Measurements from ENCODE around the gene GALNT16. TPM values are rescaled to one million over a fixed set of nuclear protein-coding genes. Genes with fewer than 3 reads are reported as not detected.

The GALNT16 gene
- polyA plus RNA-seq, 1 experiment = 1.3 TPM

DNA sequence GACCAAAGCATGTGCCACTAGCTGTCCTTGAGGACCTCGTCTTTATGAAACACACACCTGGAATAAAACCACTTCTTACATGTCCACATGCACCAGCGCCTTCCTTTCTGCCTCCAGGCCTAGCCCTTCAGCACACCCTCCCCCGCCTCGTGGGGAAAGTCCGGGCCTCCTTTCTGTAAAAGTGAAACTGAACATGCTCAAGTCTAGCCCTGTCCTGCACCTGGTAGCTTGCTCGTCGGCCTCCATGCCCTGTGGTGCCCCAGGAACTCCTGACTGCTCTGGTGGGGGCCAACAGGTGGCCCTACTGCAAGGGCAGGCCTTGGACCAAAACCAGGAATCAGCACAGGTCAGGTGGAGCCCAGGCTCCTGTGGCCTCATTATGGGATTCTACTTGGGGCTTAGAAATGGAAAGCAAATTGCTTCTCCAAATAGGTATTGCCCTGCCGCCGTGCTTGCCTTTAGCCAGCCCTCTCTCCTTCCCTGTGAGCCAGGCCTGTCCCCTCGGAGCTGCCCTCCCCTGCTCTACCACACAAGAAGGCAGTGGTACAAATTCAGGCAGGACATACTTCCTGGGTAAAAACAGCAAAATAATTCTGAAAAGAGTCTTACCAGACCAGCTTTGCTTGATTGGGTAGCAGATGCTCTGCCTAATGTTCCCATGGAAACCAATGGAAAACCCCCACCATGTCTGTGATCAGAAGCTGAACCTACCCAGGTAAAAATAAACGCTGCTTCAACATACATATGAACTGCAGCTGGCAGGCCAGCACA lies 94.6 kb downstream of the GALNT16 start:
- TF ChIP-seq, protein P1, sequence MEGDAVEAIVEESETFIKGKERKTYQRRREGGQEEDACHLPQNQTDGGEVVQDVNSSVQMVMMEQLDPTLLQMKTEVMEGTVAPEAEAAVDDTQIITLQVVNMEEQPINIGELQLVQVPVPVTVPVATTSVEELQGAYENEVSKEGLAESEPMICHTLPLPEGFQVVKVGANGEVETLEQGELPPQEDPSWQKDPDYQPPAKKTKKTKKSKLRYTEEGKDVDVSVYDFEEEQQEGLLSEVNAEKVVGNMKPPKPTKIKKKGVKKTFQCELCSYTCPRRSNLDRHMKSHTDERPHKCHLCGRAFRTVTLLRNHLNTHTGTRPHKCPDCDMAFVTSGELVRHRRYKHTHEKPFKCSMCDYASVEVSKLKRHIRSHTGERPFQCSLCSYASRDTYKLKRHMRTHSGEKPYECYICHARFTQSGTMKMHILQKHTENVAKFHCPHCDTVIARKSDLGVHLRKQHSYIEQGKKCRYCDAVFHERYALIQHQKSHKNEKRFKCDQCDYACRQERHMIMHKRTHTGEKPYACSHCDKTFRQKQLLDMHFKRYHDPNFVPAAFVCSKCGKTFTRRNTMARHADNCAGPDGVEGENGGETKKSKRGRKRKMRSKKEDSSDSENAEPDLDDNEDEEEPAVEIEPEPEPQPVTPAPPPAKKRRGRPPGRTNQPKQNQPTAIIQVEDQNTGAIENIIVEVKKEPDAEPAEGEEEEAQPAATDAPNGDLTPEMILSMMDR (IDR thresholded peaks at IDR 0.05; ENCODE audit: low read depth, low read length) = no peak
- DNase-seq (ENCODE audit: low read depth, low spot score) = no peak
- Histone ChIP-seq H3K9me3 (ENCODE audit: control insufficient read depth, insufficient read depth, low read length) (no peaks in the 10 kb centered on the region; the same call in 1 of the 2 replicates), H3K4me3 (ENCODE audit: low read depth, low read length) (no peak overlapping the region), H3K27ac (ENCODE audit: low read depth, low read length) (no peak overlapping the region), H3K27me3 (ENCODE audit: control insufficient read depth, insufficient read depth, low read length) (peaks cover 20% of the 10 kb centered on the region)
- POLR2A ChIA-PET = no interaction called here
- CTCF ChIA-PET = interaction anchor here (0.8 kb wide), 1 partner anchor 112 kb away, joined by 3 read pairs; no protein-coding TSS in a partner anchor

DNA sequence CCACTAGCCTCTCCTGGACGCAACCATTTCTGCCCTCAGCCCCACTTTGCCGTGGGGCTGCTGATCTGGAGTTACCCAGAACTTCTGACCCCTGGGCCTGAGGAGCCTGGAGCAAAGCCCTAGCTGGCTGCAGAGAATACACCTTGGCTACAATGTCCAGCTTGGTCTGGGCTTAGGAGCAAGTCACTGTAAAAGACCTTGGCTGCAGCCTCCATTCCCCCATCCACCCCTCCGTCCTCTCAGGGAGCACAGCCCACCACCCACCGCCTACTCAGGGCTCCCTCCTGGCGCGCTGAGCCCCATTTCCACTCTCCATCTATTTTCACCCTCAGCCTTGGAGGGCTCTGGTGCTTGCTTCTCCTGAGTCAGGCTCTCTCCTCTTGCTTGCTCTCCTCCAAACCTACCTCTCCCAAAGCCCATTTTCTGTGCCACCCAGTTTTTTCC lies 95.2 kb downstream of the GALNT16 start:
- TF ChIP-seq, protein P1 (IDR thresholded peaks at IDR 0.05; ENCODE audit: low read depth, low read length) = no peak
- no peak for DNase-seq (ENCODE audit: low read depth, low spot score)
- H3K4me3 ChIP-seq (ENCODE audit: low read depth, low read length) = no peak overlapping the region
- ChIA-PET POLR2A (no interaction called here), CTCF (interaction anchor here (0.8 kb wide), 1 partner anchor 112 kb away, joined by 3 read pairs; no protein-coding TSS in a partner anchor)
- H3K9me3 ChIP-seq (ENCODE audit: control insufficient read depth, insufficient read depth, low read length) = no peaks in the 10 kb centered on the region; the same call in 1 of the 2 replicates
- H3K27ac ChIP-seq (ENCODE audit: low read depth, low read length) = peak overlapping the region; percentile 39
- peaks cover 19% of the 10 kb centered on the region for H3K27me3 ChIP-seq (ENCODE audit: control insufficient read depth, insufficient read depth, low read length)

DNA sequence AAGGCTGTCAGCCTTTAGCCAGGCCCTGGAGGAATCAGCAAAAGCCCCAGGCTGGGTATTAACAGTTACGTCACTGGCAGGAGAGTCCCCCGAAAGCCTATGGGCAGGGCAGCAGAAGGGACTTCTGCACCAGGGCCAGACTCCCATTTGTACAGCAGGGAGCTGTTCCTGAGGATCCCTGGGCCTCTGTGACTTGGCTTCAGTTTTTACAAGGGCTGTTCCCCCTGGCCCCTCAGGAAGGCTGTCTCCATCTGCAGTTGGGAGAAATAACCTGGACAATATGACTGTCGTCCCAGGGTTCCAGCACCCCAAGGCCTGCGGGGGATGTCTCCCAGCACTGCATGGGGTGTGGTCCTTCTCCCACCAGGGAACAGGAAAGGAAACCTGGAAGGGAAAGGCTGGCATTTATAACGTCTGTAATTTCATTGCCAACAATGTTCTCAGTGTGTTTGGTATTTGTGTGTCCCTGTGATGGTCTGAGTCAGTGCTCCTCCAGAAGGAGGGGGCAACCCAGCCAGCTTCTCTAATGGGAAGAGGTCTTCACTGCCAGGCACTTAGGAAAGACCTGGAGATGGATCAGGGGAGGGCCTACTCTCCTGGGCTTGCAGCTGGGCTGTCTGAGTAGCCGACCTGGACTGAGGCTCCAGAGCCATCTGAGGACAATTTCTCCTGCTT lies 95.8 kb downstream of the GALNT16 start:
- TF ChIP-seq, protein P1 (IDR thresholded peaks at IDR 0.05; ENCODE audit: low read depth, low read length) = no peak
- no peak for DNase-seq (ENCODE audit: low read depth, low spot score)
- ChIA-PET POLR2A (no interaction called here), CTCF (interaction anchor here (1.0 kb wide), 1 partner anchor 114 kb away, joined by 3 read pairs; no protein-coding TSS in a partner anchor)
- H3K4me3 ChIP-seq (ENCODE audit: low read depth, low read length) = no peak overlapping the region
- H3K27me3 ChIP-seq (ENCODE audit: control insufficient read depth, insufficient read depth, low read length) = peaks cover 16% of the 10 kb centered on the region
- no peaks in the 10 kb centered on the region; the same call in 1 of the 2 replicates for H3K9me3 ChIP-seq (ENCODE audit: control insufficient read depth, insufficient read depth, low read length)
- H3K27ac ChIP-seq (ENCODE audit: low read depth, low read length) = peak overlapping the region; percentile 39

DNA sequence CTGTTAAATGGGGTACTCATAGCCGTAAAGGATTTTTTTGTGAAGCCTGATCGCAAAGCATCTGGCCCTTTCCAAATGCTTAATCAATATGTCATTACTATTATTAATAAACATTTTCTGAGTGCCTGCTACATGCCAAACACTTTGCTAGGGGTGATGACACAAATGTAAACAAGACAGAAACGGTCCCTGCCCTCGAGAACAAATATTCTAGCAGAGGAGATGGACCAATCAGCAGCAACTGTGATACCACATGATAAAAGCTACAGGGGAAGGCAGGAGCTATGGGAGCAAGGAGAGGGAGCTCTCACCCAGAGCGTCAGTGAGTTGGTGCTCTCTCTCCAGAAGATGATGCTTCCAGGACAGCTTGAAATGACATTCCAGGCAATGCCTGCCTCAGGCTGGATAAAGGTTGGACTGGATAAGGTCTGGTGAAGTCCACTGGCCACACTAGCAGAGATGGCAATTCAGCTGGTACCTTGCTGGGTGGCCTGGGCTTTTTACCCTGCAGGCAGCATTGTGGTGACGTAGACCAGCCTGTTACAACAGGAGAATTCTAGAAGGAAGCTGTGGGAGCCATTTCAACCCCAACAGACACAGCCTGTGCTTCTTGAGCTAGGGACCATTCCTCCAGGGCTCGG lies 97.1 kb downstream of the GALNT16 start:
- no peak for DNase-seq (ENCODE audit: low read depth, low spot score)
- TF ChIP-seq, protein P1 (IDR thresholded peaks at IDR 0.05; ENCODE audit: low read depth, low read length) = no peak
- CTCF ChIA-PET = interaction anchor here (0.9 kb wide), 2 partner anchors 114 to 115 kb away, joined by 3 to 4 read pairs; no protein-coding TSS in a partner anchor
- peaks cover 6% of the 10 kb centered on the region for H3K27me3 ChIP-seq (ENCODE audit: control insufficient read depth, insufficient read depth, low read length)
- H3K4me3 ChIP-seq (ENCODE audit: low read depth, low read length) = no peak overlapping the region
- H3K27ac ChIP-seq (ENCODE audit: low read depth, low read length) = no peak overlapping the region
- H3K9me3 ChIP-seq (ENCODE audit: control insufficient read depth, insufficient read depth, low read length) = no peaks in the 10 kb centered on the region; the same call in 1 of the 2 replicates
- POLR2A ChIA-PET = no interaction called here

All from AG04450 (cell line).